Measurements from ENCODE around the gene FGF3.

Gene FGF3

DNA sequence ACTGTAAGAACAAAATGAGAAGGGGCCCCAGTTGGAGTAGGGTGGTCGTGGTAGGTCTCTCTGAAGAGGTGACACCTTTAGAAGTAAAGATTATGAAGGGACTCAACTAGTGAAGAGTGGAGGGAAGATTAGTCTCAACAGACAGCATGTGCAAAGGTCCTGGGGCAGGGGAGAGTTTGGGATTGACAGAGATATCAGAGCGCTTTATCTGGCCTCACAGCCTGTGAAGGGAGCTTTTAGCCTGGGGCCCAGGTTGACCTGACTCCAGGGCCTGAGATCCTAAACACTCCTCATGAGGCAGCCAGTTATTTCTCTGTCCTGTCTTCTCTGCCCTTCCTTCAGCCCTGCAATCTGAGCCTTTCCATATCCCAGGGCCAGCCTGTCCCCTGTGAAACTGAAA lies 16.2 kb downstream of the FGF3 start:
- no peak for DNase-seq (ENCODE audit: low read depth)

DNA sequence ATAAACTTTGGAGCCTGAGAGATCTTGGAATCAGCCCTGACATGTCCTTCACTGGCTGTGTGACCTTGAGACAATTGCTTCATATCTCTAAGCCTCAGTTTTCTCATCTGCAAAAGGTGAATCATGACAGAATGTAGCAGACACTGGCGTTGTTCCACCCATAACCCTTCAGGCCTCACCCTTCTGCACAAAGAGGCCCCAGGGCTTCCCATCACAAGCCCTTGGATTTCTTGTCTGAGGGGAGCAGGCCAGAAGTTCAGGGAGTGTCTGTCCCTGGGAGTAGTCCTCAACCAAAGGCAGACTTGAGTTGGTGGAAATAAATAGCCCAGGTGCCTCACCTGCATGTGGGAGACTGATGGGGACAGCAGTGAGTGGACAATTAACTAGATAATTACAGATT lies 16.6 kb downstream of the FGF3 start:
- DNase-seq (ENCODE audit: low read depth) = no peak

DNA sequence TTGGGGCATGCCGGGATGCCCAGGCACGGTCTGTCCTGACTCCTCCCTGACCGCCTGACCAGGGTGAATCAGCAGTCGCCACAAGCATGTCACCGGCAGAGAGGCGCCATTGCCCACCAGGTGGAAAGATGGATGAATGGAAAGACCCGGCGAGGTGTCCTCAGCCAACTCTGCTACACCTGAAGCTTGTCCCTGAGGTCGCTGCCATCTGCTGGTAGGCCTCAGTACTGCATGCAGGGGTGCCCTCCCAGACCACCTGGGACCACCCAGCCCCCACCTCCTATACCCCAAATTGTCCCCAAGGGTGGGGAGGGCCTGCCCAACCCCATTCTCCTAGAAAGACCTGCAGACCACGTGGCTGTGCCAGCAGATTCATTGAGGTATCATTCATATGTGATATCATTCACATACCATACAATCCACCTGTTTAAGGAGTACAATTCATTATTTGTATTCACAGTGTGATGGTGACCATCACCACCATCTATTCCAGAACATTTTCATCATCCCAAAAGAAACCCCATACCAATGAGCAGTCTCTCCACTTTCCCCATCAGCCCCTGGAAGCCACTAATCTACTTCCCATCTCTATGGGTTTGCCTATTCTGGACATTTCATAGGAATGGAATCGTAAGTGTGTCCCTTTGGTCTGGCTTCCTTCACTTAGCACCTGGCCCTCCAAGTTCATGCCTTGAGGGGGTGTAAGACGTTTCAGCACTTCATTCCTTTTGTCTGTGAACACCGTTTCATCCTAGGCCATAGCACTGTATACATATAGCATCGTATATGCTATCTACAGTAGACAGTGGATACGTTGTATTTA lies 17.5 kb downstream of the FGF3 start:
- no peak for DNase-seq (ENCODE audit: low read depth)

DNA sequence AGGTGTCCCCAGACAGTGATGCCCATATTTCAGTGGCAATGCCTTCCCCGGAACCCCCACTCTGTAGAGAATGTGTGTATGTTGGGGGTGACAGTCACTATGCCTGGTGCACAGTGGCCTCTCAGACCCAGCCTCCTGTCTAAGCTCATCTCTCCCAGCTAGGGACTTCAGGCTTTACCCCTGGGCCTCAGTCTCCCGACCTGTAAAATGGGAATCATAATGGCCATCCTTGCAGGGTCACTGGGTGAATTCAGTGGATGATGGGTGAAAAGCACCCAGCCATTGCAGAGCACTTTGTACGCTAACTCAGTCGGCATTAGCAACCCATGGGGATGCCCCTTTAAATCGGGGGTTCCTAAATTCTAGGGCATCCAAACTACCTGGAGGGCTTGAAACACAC lies 18.9 kb downstream of the FGF3 start:
- no peak for DNase-seq (ENCODE audit: low read depth)

DNA sequence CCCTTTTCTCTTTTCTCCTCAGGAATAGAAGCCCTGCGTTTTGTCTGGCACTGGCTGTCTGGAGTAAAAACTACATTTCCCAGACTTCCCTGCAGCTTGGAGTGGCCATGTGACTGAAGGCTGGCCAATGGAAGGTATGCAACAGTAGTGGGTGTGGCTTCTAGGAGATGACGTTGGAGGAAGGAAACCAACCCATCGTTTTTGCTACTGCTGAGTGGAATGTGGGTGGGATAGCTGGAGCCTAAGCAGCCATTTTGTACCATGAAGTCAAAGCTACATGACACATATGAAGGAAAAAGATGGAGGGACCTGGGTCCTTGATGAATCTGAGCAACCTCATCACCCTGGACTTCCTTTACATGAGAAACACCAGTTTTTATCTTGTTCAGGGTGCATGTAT lies 19.6 kb downstream of the FGF3 start:
- DNase-seq (ENCODE audit: low read depth) = no peak

DNA sequence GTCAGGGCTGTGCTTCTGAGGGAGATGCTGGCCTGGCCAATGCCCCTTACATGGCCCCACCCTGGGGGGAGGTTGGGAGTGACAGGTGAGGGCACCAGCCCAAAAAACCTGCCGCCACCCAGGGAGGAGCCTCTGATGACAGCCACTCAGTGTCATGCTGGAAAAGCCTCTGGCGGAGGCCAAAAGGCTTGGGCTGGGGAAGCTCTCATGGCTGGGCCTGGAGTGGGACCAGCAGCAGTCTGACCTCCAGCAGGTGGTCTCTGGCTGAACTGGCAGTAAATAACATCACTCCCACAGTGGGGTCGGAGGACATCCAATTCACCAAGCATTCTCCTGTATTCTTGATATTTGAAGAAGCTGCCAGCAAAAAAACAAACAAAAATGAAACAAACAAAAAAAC lies 20.1 kb downstream of the FGF3 start:
- DNase-seq (ENCODE audit: low read depth) = no peak

DNA sequence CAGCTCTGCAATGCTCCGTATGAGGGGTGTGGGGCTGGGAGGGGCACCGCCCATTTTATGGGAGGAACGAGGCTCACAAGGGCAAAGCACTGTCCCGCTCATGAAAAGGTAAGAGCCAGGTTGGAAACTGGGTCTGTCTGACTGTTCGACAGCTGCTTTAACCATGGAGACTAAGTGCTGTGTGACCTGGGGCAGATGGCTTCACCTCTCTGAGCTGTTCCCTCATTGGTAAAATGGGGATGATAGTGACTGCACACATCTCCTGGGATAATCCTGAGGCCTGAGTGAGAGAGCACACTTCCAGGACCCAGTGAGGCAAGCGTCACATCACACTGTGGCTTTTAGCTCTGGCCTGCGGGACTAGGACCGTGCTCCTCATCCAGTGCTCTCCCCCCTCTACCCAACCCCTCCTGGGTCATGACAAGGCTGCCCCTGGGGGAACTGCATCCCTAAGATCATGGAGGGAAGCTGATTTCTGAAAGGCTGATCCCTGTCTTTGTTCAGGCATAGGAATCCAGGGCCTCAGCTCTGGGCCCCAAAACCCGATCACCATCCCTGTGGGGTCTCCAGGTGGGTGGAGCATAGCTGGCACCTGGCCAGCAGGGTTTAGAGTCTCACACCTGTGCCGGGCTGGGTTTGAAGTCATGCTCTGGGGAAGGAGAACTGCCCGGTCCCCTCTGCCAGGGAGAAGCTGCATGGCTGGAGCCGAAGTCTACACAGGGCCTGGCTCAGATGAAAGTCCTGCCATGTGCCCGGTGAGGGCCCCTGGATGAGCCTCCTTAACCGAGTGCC lies 21.3 kb downstream of the FGF3 start:
- no peak for DNase-seq (ENCODE audit: low read depth)

DNA sequence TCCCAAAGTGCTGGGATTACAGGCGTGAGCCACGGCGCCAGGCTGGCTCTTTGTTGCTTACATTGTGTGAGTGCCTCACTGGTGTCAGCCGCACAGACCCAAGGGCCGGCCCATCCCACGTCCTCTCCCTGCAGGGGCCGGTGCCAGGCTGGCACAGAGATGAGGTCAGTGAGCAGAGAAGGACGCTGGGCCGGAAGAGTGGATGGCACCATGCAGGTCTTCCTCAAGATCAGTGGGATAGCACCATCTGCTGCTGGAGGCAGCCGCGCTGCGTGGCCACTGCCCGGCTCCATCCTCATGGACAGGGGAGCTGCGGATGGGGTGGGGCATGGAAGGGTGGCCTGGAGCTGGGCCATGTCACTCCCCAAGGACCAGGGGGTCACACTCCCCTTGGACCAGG lies 22.1 kb downstream of the FGF3 start:
- no peak for DNase-seq (ENCODE audit: low read depth)

DNA sequence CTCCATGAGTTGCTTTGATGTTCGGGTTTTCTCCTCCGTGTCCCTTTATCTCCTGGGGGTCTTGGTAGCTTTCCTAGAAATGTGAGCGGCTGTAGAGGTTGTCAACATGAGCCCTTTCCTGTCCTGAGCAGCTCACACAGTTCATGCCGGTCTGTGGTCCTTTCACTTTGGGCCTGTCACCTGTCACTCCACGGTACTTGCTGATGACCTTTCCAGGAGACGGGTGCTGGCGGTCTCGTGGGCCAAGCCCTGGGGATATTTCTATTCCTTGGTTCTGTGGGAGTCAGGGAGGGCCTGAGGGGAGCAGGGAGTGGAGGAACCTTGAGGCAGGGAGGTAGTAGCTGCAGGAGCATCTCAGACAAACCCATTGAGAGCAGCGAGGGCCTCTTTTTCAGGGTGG lies 23.2 kb downstream of the FGF3 start:
- no peak for DNase-seq (ENCODE audit: low read depth)

DNA sequence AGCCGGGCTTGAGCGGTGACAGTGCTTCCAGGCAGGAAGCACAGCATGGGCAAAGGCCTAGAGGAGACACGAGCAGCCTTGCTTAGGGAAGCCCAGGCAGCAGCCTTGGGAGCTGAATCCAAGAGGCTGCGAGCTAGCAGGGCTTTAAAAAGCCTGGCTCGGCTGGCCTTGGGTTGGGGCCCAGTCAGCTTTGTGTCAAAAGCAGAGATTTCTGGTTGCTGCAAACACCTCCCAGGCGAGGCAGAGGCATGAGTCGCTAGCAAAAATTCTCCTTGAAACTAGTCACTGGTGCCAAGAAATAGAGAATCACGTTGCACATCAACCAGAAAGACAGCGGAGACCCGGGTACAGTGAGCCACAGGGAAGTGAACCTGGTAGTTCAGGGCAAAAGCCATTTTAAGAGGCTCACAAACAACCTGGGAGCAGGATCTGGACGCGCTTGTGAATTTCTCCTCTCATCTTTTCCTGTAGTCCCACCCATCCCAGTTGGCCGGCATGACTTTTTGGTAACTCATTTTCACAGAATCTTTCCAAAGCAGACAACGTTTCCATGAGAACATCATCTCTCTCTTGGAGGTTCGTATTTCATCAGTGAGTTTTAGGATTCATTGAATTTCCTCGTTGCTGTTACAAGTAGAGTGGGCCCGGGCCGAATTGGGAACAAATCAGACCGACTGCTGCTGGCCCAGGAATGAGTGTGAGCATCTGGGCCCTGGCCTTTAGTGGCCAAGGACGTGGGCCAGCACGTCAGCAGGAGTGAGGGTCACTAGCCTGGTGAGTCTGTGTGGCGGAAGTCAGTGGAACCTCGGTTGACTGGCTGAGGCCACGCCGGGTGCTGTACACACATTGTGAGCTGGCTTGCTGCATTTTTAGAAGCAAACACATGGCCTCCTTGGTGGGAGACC lies 27.7 kb downstream of the FGF3 start:
- DNase-seq (ENCODE audit: low read depth) = no peak

DNA sequence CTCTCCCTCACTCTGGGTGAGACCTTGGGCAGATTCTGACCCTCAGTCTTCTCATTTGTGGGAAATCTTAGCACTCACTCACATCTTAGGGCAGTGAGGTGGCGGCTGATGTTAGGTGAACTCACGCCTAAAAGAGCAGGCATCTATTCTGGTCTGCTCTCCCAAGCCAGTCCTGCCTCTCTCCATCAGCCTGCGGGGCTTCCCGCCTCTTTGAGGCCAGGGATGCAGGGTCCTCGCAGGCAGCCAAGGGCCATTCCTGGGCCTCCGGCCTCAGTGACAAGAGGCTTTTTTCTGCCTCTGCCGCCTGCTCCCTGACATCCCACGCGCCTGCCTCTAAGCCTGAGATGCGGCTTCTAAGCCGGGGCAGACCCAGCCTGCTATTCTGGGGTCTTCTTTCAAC lies 30.3 kb downstream of the FGF3 start:
- DNase-seq (ENCODE audit: low read depth) = no peak

DNA sequence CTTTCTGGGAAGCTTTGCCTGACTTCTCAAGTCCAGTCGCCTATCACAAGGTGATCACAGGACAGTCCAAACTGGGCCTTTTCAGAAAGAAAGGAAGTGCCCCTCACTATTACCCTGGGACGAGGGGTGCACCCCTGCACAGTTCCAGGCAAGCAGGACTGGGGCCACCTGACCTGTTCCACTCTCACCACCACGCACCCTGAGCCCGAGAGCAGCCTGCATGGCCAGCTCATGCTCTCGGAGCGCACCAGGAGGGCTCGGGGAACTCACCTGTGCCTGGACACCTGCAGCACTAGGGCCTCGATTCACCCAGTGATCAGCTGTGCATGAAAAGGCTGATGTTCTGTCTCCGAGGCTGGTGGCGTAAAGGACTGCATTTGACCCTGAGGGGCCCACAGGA lies 31.3 kb downstream of the FGF3 start:
- no peak for DNase-seq (ENCODE audit: low read depth)

DNA sequence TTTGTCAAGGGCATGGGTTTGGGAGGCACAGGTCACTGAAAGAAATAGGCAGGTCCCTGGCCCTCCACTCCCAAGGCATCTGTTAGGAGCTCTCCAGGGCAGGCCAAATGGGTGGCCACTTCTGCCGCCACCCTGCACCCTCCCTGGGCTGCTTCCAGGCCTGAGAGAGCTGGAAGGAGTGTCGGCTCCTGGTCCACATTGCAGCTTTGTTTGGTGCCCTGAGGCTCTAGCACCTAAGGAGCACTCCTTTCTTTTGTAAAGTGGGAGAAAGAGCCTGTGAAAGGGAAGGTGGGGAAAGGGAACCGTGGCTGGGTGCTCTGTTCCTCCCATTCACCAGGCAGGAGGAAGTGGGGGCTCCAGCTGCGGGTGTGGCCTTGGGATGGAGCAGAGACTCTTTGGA lies 31.8 kb downstream of the FGF3 start:
- no peak for DNase-seq (ENCODE audit: low read depth)

DNA sequence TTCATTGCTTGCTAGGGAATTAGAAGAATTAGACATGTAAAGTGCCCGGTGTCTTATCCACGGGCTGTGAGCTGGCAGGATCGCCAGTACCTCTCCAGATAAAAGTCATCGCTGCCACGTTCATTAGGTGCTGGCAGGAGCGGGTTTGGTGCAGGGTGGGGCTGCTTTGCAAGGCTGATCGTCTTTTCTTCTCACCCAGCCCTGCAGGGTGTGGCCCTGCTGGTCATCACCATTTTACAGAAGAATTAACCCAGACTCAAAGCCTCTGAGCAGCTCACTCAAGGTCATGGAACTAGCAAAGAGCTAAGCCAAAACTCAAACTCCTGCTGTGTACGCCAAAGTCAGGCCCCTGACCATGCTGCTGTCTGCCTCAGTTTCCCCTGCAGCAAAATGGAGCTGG lies 38.0 kb downstream of the FGF3 start:
- DNase-seq (ENCODE audit: low read depth) = no peak

DNA sequence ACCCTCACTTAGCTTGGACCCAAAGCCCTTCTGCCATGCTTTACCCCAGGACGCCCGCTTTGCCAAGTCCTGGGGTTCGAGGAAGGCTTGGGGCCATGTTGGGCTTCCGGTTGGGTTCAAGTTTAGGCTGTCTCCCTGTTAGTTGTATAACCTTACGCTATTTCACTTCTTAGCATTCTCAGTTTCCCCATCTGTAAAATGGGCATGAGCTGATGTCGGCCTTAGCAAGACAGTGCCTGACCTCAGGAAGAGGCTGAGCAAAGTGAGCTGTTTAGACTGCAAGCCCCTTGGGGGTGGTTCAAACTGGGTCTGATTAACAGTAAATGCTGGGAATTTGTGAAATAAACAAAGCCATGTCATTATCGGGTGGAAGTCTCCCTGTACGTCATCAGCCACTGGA lies 40.8 kb downstream of the FGF3 start:
- DNase-seq (ENCODE audit: low read depth) = no peak

DNA sequence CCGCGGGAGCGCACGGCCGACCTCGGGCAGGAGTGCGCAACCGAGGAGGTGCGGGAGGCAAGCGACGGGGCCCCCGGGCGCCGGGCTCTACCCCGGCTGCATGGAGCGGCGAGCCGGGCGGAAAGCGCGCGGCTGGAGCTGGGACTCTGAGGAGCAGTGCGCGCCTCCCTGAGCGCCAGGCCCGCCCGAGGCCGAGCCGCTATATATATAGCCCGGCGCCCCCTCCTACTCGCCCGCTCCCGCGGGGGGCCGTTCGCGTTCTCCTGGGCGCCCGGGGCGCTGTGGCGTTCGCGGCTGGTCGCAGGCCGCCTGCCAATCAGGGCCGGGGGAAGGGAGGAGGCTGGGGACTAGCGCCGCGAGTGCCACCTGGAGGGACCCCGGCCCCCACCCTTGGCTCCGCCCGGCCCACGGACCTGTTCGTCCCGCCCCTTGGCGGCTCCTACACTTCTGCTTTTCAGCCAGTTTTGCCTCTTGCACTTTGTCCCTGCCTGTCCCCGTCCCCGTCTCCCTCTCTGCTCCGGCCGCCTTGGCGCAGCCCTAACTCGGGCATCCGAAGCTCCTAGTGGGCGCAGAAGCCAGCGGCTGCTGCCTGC lies 44.0 kb downstream of the FGF3 start, which contains the start of gene FGF4:
Gene FGF4, minus strand, starts transcription at position 179 of the 593 bp plus-strand sequence. CDS start 257 bp downstream, outside the sequence.
- no peak for DNase-seq (ENCODE audit: low read depth)

DNA sequence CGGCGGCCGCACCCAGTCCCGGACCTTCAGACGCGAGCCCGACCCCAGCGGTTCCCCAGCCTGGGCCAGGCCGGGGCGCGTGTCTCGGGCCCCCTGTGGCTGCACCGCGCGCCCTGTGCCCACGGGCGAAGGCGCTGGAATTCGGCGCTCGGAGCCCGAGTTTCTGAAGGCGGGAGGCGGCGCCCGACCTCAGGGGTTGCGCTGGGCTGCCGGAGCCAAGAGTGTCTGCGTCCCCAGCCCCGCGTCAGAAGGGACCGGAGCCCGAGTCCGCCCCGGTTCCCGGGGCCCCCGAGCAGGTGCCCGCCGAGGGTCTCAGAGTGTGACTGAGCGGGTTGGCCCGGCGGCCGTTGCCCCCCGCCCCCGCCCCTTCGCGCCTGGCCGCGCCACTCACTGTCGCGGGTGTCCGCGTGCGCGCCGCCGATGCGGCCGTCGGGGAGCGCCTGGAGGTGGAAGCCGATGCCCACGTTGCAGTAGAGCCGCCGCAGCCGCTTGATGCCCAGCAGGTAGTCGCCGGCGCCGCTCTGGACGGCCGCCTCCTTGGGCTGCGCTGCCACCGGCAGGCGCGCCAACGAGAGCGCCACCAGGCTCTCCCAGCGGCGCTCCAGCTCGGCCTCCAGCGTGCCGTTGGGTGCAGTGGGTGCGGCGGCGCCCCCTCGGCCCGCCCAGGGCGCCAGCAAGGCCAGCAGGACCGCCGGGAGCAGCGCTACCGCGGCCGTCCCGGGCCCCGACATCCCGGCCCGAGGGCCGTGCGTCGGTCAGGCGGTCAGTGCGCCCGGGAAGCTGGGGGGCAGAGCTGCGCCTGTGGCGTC lies 44.7 kb downstream of the FGF3 start:
- no peak for DNase-seq (ENCODE audit: low read depth)

DNA sequence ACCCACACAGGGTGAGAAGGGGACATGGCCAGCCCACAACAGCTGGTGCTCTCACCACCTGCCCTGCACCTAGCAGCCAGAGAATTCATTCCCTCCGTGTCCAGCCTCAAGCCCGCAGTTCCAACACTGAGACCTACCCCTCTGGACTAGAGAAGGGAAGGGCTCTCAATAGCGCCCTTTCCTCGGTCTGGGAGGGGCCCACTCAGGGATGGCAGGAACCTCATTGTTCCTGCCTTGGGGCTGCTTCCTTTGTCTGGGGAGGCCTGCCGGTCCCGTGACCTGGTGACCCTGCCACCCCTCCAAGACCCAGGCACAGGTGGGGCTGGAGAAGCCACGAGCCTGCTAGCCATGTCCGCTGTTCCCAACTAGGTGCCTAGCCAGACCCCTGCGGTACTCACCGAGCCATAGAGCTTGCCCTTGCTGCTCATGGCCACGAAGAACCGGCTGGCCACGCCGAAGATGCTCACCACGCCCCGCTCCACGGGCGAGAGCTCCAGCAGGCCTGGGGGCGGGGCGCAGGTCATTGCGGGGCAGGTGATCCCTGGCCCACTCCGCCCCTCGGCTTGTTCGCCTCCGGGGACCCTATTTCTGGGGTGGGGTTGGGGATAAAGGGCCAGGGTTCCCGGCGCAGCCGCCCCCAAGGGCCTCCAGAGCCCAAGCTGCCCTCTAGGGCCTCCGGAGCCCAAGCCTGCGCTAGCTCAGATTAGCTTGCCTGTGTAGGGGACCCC lies 45.4 kb downstream of the FGF3 start:
- no peak for DNase-seq (ENCODE audit: low read depth)

DNA sequence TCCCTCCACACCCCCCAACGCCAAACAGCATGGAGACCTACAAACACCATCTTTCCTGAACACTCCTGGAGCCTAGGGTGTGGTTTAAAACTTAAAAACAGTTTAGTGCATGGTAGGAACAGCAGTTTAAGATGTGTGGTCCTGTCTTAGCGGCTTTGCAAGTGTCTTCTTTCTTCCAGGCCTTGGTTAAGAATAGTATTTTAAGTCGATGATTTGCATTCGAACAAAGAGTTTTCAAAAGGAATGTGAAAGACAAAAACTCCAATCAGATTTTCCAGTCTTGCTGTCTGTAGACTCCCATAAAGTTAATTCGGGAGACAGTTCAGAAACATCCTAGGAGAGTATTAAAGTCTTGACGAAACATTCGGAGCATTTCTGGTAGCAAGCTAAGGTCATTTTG lies 47.8 kb downstream of the FGF3 start:
- DNase-seq (ENCODE audit: low read depth) = no peak

DNA sequence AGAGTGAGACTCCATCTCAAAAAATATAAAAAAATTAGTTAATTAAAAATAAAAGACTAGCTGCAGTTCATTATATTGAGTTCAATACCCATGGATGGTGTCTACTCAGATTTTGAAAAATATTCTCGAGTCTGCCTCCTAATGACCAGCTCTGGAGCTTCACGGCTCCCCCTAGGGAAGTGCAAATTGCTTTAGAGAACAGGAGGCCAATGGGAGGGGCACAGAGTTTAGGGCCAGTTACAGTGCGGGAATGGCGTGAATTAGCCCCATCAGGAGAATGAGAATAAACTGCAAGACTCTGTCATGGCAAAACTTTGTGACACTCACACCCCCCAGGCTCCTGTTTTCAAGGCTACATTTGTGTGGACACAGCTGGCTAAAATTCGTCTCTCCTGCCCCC lies 48.7 kb downstream of the FGF3 start:
- DNase-seq (ENCODE audit: low read depth) = no peak

Data from activated T-helper 9 cell treated with anti-CD3 and anti-CD28 coated beads, Interleukin-2, amount 50 U/mL, for 16 hours (primary cell).